ENCODE data around the gene MPG.

DNA sequence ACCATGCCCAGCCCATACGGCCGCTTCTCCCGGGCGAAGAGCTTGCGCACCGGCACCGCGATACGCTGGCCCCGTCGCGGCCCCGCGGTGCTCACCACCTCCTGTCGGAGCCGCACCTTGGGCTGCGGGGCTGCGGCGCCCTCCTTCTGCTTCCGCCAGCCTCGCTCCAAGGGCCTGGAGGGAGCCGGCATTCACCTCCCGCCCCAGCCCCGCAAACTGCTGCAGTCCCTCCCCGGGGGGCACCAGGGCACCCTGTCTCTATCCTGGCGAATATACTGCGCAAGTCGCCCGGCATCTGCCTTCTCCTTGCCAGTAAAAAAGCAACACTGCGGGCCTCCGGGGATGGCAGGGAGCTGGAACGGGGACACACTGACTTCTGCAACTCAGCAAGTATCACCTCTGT is 16.1 kb upstream of the MPG start:
- TF ChIP-seq, protein P1, sequence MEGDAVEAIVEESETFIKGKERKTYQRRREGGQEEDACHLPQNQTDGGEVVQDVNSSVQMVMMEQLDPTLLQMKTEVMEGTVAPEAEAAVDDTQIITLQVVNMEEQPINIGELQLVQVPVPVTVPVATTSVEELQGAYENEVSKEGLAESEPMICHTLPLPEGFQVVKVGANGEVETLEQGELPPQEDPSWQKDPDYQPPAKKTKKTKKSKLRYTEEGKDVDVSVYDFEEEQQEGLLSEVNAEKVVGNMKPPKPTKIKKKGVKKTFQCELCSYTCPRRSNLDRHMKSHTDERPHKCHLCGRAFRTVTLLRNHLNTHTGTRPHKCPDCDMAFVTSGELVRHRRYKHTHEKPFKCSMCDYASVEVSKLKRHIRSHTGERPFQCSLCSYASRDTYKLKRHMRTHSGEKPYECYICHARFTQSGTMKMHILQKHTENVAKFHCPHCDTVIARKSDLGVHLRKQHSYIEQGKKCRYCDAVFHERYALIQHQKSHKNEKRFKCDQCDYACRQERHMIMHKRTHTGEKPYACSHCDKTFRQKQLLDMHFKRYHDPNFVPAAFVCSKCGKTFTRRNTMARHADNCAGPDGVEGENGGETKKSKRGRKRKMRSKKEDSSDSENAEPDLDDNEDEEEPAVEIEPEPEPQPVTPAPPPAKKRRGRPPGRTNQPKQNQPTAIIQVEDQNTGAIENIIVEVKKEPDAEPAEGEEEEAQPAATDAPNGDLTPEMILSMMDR (conservative IDR thresholded peaks at IDR 0.05 in 1 of 2, IDR thresholded peaks at IDR 0.05 in 1 of 2; ENCODE audit: extremely low read depth in 1 of 2, insufficient read depth in 1 of 2, low read depth in 1 of 2, low read length in 2 of 2): no peak
- no peak for TF ChIP-seq EZH2 (IDR thresholded peaks at IDR 0.05; ENCODE audit: borderline replicate concordance, low read length)
